ENCODE results near the gene PRUNE1.
A peak's percentile ranks its signal among the peaks of the same experiment; 100 is the strongest.

Gene PRUNE1

DNA sequence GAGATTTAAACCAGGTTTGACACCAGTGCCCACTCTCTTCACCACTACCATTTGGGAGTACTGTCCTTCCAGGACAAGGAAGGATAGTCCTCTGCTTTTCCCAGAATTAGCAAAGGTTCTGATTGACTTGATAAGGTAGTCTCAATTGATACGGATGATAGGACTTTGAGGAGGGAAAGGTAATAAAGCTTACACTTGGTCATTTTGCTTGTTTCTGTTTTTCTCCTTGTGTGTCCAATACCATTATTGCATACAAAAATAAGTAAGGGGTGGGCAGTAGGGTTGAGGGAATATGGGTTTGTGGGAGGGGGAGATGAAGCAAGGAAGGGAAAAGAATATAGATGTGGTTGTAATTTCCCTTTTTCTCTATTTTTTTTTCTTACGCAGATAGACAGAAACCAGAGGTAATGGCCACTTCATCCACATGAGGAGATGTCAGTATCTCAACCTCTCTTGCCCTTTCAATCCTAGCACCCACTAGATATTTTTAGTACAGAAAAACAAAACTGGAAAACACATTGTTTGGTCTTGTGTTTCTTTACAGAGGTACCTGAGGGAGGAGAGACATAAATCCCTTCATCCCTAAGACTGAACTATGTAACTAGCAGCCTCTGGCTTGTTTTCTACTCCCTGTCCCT lies 41.9 kb downstream of the PRUNE1 start:
- no peak for DNase-seq (ENCODE audit: low read depth in 2 of 2)

DNA sequence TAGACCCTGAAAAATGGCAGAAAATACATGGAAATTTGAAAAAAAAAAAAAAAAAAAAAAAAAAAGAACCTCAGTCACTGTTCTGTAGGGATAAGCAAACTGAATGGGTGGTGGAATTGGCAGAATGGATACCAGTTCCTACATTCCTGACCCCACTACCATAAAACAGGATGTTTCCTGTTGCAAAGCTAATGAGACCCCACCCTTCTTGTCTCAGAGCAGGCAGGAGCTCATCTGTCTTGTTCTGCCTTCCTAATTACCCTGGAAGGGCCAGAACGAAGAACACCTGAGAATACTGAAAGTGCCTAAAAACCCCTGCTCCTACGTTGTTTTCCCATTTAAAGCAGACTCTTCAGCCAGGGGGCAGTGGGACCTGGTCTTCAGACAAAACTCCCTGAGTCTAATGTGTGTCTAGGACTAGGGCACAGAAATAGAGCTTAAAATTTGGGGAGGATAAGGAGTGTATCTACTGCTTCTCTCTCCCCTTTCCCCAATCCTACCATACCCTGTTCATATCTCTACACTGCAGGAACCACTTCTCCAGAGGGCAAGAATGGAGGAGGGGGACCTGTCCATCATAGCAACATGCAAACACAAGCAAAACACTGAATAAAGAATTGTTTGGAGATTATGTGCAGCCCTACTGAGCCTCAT lies 43.2 kb downstream of the PRUNE1 start:
- no peak for DNase-seq (ENCODE audit: low read depth in 2 of 2)

DNA sequence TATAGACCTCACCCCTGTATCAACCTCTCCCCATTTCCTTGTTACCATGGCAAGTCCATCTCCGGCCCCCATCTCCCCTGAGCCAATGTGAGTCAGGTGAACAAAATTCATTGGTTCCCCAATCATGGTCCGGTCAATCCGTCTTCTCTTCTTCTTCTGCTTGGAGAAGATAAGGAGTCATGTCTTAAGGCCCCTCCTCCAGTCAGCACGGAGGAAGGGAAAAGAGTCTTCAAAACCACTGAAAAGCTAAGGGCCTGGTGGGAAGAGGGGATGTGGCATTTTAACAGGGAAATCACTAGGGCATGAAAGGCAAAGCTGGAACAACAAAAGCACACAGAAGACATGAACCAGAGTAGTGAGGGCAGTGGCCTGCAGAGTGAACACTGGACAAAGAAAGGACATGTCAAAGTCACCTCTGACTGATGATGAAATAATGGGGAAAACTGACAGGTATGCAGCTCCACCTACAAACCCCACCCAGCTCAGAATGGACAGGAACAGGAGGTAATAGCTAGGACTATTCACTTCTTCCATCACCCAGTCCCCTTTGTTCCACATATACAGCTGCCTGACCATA lies 46.8 kb downstream of the PRUNE1 start:
- DNase-seq (ENCODE audit: low read depth in 2 of 2), result no peak

DNA sequence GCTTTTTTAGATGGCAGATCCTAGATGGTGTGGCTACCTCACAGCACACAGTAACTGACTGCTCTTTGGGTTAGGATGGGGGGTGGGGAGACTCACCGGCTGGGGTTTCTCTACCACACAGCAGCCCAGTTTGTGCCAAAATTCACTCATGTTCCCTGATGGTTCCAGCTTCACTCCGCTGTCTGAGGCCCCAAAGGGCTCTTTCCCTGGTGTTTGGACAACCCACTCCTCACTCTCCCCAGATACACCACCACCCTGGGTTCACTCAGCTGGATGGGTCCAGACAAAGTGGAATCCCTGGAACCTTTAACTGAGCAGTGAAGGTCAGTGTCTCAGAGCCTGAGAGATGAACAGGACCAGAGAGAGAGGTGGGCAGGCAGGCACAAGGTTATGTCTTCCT lies 47.3 kb downstream of the PRUNE1 start:
- no peak for DNase-seq (ENCODE audit: low read depth in 2 of 2)

DNA sequence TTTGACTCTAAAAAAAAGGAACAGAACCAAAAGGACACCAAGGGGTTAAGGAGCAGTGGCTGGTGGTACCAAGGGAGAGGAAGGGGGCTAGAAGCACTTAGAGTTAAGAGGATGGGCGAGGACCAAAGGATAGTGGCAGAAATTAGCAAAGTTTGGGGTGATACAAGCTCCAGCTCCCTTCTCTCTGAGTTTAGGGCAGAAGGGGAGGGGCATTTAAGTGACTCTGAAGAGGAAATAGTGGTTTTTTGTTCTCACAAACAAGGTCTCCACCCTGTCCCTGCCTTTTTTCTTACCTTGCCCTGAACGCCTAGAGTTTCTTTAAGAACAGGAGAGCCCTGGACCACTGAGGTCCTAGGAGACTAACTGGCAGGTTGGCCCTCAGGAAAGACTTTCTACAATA lies 47.9 kb downstream of the PRUNE1 start:
- DNase-seq (ENCODE audit: low read depth in 2 of 2), result no peak

DNA sequence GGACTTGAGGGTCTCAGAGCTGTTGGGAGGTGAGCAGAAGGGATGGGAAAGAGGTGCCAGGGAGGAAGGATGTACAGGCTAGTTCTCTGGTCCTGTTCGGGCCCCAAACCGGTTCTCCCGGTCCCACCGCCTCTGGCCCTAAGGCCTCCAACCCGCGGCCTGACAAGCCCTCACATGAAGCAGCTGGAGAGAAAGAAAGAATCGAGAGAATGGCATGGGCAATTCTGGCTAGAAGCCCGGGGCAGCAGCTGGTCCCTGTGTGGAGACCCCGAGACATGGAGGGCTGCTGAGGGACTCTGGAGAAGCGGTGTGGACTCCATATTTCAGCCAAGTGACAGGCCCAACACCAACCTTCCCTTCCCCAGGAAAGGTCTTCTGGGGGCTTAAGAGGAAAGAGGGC lies 50.4 kb downstream of the PRUNE1 start:
- DNase-seq (ENCODE audit: low read depth in 2 of 2), result no peak

DNA sequence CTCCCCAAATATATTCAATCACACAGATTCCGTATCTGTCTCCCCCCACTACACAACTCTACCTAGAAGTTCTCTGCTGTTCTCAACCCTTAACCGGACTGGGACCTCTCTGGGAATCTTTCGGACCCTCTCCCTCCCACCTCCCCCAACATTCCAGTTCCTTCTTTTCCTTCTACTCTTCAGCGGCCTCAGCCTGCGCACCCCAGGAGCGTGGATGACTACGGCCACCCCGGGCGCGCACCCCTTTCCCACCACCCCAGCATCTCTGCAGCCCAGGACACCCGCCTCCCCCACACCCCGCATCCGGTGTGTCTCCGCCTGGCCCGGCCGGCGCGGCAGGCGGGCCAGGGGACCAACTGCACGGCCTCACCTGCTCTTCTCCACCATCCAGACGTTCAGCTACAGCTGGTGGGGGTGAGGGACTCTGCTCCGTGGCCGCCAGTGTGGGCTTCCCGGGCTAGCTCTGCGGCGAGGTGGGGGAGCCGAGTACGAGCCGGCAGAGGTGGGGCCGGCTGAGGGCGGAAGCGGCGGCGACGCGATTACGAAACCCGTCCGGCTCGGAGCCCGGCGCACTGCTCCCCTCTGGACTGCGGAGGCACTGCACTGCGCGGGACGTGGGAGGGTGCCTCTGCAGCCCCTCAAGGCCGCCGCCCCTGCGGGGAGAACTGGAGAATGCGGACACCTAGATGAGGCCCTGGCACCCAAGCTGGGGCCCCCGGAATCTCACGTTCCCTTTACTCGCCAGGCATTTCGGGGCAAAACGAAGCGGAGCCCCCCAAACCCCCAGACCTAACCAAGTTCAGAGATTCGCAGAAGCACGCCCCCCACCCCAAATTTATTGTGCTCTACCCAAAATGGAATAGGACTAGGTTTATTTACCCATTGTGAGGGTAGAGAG lies 51.1 kb downstream of the PRUNE1 start, which contains the start of gene CDC42SE1:
TSS of gene CDC42SE1 (minus strand) at position 514 of the 898 bp plus-strand sequence. CDS start 3,892 bp downstream, outside the sequence.
- DNase-seq (ENCODE audit: low read depth in 2 of 2), result peak; percentile 75 to 84

DNA sequence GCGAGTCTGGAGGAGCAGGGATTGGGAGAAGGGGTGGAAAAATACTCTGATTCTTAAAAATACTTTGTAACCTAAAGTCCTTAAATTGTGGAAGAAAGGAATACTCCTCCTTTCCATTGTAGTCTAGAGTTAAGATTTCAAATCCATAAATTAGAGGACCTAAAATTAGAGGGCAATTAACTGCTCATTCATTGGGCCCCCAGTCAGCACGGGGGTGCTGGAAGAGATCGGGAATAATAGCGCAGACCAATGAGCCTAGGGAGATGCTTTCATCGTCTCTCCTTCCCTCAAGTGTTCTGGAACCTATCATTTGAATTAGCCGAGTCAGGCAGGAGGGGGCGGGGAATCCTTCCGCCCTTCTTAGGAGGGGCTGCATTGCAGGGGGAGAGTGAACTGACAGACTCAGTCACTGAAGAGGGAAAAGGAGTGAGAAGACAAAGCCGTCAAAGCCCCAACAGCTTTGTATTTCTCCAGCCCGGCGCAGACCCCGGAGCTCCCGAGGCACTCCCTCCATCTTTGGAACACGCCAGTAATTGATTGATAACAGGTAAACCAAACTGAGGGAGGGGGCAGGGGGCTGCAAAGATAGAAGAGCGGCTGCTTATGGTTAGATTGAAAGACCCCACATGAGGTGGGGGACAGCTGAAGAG lies 51.9 kb downstream of the PRUNE1 start, which contains the start of gene MLLT11:
TSS of gene MLLT11 (plus strand) at position 391 of the 650 bp plus-strand sequence. CDS start 6,828 bp downstream, outside the sequence.
- no peak for DNase-seq (ENCODE audit: low read depth in 2 of 2)

DNA sequence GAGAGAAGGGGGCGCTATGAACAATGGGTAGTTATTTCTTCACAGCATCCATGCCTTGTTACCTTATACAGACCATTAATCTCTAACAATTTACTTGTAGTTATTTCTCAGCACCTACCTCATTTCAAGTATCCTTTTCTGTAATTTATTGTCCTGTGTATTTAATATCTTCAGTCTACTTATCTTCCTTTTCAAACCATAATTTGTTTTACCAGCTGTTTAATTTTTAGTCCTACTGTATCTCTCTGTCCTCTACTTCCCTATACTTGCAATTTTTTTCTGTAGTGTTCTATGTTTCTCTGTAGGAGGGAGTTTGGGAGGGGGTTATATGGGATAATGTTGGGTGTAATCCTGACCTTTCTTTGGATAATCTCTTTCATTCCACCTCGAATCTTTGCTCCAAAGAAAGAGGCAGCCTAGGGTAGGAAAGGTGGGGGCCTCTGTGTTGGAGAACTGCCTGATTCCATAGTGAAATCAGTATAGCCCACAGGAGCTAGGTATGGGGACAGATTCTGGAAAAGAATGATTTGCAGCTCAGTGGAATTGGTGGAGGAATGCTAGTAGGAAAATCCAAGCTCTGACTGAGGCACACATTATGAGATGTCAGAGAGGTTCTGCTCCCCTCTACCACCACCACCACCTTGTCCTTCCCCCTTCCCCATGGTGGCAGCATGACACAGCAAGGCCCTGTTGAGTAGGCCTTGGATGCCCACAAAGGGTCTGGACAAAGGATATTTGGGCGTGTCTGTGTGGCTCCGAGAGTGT lies 52.6 kb downstream of the PRUNE1 start:
- no peak for DNase-seq (ENCODE audit: low read depth in 2 of 2)

DNA sequence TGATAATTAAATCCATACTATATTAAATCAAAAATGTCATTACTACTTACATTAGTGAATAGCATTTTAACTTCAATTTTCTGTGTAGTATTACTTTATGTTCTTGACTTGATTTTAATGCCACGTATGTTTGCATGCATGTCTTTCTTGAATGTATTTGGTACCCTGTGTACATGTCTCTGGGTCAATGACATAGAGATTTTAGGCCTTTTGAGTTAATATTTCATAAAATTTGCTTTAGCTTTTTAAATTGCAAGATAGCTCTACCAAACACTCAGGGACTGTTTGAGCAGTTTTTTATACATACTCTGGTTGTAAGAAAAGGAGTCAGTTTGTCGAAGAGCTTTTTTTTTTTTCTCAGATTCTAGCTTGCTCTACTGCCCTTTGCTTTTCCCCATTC lies 53.5 kb downstream of the PRUNE1 start:
- no peak for DNase-seq (ENCODE audit: low read depth in 2 of 2)

DNA sequence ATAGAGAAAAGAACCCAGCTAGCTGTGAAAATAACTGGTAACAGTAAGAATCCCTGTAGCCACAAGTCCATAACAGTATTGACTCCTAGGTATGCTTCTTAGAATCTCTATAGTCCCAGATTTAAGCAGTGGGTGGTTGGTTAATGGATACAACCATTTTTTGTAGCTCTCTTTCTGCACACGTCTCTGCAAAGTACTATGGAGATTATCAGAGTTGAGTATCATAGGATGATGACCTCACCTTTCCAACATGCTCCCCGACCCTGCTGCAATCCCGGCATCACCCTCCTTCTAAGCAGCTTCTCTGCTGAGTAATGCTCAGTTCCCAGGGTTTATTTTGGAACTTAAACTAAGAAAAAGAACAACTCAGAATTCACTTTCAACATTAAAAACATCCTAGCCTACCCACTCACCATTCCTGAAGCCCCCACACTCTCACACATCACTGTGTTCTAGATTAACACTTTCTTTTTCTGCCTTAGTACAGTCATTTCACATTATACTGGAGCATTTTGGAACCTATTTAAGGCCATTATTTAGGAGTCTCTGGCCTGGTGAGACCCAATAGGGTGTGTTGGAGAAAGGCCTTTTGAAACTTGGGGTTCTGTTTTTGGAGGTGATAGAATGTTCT lies 54.6 kb downstream of the PRUNE1 start:
- no peak for DNase-seq (ENCODE audit: low read depth in 2 of 2)

DNA sequence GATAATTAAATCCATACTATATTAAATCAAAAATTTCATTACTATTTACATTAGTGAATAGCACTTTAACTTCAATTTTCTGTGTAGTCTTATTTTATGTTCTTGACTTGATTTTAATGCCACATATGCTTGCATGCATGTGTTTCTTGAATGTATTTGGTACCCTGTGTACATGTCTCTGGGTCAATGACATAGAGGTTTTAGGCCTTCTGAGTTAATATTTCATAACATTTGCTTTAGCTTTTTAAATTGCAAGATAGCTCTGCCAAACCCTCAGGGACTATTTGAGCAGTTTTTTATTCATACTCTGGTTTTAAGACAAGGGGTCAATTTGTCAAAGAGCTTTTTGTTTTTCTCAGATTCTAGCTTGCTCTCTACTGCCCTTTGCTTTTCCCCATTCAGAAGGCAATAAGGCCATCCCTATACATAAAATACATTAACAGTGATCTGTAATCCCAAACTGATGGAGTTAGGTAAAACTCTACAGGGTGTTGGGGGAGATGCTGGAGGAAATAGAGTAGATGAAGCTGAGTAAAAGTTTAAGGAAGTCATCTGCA lies 56.9 kb downstream of the PRUNE1 start:
- no peak for DNase-seq (ENCODE audit: low read depth in 2 of 2)

DNA sequence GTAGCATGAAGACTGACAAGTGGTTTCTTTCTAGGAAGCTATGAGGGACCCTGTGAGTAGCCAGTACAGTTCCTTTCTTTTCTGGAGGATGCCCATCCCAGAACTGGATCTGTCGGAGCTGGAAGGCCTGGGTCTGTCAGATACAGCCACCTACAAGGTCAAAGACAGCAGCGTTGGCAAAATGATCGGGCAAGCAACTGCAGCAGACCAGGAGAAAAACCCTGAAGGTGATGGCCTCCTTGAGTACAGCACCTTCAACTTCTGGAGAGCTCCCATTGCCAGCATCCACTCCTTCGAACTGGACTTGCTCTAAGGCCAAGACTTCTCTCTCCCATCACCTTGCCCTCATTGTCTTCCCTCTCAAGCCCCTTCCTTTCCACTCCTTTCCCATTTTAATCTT lies 58.9 kb downstream of the PRUNE1 start:
- no peak for DNase-seq (ENCODE audit: low read depth in 2 of 2)

DNA sequence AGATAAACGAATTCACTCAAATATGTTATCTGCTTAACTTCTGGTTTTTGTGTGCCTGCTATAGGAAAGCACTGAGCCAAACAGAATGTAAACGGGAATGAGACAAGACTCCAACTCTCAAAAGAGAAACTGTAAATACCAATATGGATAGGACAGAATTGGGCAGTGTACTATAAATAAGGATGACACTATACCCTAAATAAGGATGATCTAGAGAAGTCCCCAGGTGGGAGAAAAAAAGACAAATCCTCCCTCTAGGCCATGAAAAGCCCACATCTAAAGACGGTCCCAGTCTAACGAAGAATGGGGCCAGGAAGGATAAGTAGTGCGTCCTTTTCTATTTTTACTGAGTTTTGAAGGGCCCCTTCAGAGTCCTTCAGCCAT lies 60.8 kb downstream of the PRUNE1 start:
- DNase-seq (ENCODE audit: low read depth in 2 of 2), result no peak

DNA sequence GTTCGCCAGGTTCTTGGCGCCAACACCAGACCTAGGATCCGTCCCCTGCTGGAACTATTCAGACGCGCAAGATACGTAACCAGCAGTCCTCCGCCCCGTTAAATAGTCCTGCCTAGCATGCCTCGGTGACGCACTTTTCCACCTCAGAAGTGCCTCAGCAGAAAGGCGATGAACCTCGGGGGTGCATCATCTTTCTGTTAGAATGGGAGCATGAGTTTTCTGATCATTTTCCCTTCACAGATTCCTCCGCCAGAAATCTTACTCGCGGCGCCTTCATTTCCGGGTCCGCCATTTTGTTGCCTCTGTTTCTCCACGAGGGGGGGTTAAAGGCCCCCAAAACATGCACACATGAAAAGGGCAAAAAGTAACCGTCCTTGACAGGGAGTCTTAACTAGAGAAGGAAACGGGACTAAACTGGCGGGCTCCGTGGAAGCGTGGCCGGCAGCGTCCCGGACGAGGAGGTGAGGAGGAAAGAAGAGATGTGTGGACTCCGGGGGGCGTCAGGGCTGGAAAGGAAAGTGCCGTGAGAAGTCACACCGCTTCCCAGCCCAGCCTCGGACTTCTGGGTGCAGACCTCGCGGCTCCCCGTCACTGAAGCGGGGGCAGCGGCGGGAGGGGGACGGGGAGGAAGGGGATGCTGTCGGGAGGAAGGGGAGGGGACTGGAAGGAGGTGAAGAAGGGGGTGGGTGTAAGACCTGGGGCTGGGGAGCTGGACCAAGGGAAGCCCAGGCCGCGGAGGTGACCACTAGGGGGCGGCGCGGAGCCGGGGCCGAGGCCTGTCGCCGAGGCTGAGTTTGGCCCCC lies 62.4 kb downstream of the PRUNE1 start, which contains the start of gene GABPB2:
TSS of gene GABPB2 (plus strand) at position 288 of the 803 bp plus-strand sequence. CDS start 17,429 bp downstream, outside the sequence.
- DNase-seq (ENCODE audit: low read depth in 2 of 2), result peak; percentile 88 to 89

DNA sequence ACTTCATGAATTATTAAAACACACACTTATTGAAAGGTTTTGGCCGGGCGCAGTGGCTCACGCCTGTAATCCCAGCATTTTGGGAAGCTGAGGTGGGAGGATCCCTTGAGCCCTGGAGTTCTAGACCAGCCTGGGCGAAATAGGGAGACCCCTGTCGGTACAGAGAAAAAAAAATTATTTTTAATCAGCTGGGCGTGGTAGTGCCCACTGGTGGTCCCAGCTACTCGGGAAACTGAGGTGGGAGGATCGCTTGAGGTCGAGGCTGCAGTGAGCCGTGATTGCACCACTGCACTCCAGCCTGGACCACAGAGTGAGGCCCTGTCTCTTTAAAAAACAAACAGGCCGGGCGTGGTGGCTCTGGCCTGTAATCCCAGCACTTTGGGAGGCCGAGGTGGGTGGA lies 64.0 kb downstream of the PRUNE1 start:
- no peak for DNase-seq (ENCODE audit: low read depth in 2 of 2)

Data from stimulated activated CD4-positive, alpha-beta T cell treated with anti-CD3 and anti-CD28 coated beads, Interleukin-4, amount 100 ng/mL, for 48 hours (primary cell).